Fibroblast of lung (primary cell): Measurements from ENCODE around the gene UBE2L3.

ENCODE experiments used
- EZH2 ChIP-seq: IDR thresholded peaks from 2 replicates; pipeline ENCODE4 v1.5.1; 2012; ENCODE audit warnings: low read length, control low read depth, mild to moderate bottlenecking; ENCODE audit errors: missing control alignments
- TF ChIP-seq, protein P1 (sequence below), 2 donors: IDR thresholded peaks in 1 of 2; conservative IDR thresholded peaks in 1 of 2; 1 replicate in 1 of 2; 2 replicates in 1 of 2; pipeline ENCODE4 v1.5.1; 2011 to 2012; ENCODE audit warnings: low read length in 2 of 2, control low read depth in 1 of 2, inconsistent platforms in 1 of 2, low read depth in 1 of 2, mild to moderate bottlenecking in 1 of 2

- TF ChIP-seq, protein P1, sequence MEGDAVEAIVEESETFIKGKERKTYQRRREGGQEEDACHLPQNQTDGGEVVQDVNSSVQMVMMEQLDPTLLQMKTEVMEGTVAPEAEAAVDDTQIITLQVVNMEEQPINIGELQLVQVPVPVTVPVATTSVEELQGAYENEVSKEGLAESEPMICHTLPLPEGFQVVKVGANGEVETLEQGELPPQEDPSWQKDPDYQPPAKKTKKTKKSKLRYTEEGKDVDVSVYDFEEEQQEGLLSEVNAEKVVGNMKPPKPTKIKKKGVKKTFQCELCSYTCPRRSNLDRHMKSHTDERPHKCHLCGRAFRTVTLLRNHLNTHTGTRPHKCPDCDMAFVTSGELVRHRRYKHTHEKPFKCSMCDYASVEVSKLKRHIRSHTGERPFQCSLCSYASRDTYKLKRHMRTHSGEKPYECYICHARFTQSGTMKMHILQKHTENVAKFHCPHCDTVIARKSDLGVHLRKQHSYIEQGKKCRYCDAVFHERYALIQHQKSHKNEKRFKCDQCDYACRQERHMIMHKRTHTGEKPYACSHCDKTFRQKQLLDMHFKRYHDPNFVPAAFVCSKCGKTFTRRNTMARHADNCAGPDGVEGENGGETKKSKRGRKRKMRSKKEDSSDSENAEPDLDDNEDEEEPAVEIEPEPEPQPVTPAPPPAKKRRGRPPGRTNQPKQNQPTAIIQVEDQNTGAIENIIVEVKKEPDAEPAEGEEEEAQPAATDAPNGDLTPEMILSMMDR (conservative IDR thresholded peaks at IDR 0.05 in 1 of 2, IDR thresholded peaks at IDR 0.05 in 1 of 2; ENCODE audit: low read depth in 1 of 2, low read length in 2 of 2): no peak
- no peak for TF ChIP-seq EZH2
Observed at GRCh38 chr22:21605887-21606564, 38.5 kb downstream of the UBE2L3 start.
